H4 (cell line): ENCODE measurements around the gene SHC1. TPM values are rescaled to one million over a fixed set of nuclear protein-coding genes. Genes with fewer than 3 reads are reported as not detected.

Experiments
- DNase-seq: peaks from one replicate; pipeline ENCODE4 v3.0.0-alpha.2; 2015; ENCODE audit warnings: low spot score
- total RNA-seq: library from RNA; depleted of rRNA; stranded (reverse); fragments of >200 nt; shearing (Covaris generic); gene quantifications from 2 replicates; pipeline ENCODE4 v1.2.3, GENCODE V29; 2014; rRNA removed

SHC1 gene, protein sequence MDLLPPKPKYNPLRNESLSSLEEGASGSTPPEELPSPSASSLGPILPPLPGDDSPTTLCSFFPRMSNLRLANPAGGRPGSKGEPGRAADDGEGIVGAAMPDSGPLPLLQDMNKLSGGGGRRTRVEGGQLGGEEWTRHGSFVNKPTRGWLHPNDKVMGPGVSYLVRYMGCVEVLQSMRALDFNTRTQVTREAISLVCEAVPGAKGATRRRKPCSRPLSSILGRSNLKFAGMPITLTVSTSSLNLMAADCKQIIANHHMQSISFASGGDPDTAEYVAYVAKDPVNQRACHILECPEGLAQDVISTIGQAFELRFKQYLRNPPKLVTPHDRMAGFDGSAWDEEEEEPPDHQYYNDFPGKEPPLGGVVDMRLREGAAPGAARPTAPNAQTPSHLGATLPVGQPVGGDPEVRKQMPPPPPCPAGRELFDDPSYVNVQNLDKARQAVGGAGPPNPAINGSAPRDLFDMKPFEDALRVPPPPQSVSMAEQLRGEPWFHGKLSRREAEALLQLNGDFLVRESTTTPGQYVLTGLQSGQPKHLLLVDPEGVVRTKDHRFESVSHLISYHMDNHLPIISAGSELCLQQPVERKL
- 163 and 170 TPM in 2 replicates for total RNA-seq

DNA sequence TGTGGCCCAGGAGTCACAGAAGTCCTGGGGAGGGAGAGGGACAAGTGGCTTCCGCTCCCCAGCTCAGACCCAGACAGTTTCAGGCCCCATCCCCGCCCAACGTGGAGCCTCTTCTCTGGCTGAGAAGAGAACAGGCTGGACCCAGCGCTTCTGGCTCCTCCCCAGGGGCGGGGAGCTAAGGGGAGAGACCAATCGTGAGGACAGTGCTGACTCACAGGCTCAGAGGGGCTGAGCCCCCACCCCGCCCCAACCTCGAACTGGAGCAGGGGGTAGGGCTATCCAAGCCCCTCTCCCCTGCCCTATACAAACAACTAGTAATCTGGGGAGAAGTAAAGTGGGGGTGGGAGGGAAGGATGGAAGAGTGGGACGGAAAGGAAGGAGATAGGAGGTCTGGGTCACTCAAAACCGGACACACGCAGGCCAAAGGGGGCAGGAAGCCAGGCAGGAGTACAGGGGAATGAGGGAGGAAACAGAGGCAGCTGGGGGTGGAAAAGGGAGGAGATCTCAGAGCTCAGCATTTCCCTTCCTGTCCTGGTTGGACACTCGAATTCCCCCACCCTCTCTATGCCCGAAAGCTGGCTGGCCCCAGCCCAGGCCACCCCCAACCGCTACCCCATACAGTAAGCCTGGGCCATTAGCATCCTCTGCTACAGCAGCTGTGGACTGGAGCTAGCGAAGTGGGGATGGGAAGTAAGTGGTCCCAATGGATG lies at the start of gene SHC1:
SHC1 (minus strand) TSS at position 117 of the 710 bp plus-strand sequence. CDS start 221 bp downstream, outside the sequence.
- peak; percentile 94 for DNase-seq

DNA sequence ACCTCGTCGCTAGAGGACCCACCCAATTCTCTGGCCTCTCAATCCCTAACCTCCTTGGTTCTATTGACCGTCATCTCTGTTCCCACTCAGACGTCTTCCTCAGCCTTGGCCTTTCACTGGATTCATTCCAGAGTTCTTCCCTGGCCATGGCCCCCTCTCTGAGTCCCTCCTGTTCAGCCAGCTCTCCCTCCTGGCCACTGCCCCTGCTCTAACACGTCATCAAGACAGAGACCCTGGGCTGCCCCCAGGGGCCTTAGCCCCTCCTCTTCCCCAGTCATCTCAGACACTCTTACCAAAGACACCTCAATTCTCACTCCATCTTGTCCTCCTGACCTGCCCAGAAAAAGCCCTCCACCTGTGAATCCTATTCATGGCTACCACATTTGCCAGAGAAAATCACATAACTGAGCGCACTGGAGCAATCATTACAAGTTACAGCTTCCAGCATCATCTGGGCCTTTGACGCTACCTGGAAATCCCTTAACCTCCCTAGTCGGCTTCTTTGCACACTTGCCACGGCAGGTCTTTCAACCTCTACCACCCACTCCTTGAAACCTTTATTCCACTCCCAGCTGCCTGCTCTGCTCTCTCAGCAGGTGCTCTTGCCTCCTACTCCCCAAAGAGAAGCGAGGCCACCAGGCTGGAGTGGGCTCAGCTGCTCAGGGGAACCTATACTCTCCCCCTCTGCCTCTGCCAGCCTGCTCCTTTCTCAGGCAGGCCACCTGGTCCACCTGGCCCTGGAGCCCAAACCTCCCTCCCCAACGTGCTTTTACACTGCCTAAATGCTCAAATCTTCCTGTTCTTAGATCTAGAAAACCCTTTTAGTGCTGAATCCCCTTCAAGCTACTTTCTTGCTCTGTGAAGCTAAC lies 49.1 kb upstream of the SHC1 start:
- no peak for DNase-seq

DNA sequence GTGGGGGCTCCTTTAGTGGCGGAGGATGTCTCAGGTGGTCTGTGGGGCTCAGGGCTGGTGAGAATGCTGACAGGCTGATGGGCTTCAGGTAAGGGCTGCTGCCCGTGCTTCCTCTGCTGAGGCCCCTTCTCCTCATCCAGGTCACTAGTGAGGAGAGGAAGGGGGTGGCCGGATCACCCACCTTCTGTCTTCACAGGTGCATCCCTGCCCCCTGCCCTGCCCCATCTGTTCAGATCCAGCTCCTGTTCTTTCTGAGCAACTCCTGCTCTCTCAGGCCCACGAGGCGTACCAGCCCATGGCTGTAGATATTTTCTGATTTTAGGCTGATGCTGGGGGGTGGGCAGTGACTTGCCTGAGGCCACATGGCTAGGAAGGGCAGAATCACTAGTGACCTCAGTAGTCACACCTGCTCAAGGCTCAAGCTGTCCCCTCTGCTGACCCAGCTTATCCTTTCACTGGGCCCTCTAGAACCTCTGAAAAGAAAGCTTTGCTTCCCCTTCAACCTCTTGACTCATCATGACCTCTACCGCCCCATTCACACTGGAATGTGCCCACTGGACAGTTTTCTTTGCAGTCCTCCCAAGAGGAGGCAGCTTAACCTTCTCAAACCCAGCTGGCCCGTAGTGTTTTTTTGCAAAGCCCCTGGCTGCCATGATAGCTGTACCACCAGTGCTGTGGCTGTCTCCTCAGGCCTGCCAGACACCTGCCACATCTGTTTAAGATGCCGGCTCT lies 48.2 kb upstream of the SHC1 start:
- no peak for DNase-seq

DNA sequence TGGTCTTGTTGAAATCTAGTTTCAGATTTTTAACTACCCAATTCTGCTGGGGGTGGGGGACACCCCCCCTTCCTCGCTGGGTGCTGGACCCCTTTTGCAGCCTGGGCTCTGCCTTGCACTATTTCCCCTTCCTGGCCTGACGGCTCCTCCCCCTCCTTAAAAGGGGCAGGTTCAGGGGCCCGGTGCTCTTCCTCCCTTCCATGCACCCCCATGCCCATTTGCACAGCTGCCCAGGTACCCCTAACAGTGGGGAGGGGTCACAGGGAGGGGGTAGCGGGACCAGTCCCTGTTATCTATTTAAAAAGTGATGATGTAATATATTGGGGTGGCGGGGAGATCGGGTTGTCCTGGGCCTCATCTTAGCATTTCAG lies 47.4 kb upstream of the SHC1 start:
- no peak for DNase-seq

DNA sequence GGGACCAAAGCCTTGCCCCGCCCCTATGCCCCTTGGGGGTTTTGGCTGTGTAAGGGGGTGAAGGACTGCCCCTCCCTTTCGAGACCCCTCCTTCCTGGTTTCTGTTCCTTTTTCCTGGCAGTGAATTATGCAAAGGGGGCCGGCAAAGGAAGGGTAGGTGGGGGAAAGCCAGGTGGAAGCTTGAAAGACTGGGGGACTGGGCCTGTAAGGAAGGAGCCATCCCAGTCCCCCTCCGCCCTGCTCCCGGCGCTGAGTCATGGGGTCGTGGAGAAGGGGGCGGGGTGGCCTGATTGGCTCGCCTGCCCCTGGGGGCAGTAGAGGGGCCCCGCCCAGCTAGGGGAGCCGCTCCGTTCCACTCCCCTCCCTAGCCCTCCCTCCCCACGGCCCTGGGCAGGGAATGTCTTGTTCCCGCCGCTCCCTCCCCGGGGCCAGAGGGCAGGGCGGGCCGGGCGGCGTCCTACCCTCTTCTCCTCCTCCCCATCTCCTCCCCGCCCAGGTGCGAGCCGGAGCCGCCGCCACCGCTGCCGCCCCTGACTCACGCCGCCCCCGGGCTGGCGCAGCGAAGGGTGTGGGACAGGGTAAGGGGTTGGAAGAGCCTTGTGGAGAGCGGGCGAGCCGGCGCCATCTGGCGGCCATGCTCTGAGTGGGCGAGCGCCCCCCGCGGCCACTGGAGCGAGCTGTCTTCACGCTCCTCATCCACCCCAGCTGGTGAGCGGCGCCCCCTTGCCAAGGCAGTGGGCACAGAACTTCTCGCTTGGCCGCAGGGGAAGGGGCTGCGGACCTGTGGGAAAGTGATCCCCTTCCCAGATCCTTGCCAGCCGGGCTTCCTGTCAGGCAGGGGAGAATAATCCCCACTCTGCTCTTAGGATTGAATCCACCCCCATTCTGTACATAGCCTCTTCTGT lies 46.7 kb upstream of the SHC1 start:
- DNase-seq = peak; percentile 92

DNA sequence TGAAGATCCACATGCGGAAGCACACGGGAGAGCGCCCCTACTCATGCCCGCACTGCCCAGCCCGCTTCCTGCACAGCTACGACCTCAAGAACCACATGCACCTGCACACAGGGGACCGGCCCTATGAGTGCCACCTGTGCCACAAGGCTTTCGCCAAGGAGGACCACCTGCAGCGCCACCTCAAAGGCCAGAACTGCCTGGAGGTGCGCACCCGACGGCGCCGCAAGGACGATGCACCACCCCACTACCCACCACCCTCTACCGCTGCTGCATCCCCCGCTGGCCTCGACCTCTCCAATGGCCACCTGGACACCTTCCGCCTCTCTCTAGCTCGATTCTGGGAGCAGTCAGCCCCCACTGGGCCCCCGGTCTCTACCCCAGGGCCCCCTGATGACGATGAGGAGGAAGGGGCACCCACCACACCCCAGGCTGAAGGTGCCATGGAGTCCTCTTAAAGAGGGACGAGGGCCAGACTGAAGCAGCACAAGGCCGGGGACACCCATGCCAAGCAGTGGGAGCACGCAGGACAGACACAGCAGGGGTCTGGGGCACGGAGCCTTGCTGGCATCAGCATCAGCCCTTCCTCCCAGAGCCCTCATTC lies 45.8 kb upstream of the SHC1 start:
- DNase-seq = no peak

DNA sequence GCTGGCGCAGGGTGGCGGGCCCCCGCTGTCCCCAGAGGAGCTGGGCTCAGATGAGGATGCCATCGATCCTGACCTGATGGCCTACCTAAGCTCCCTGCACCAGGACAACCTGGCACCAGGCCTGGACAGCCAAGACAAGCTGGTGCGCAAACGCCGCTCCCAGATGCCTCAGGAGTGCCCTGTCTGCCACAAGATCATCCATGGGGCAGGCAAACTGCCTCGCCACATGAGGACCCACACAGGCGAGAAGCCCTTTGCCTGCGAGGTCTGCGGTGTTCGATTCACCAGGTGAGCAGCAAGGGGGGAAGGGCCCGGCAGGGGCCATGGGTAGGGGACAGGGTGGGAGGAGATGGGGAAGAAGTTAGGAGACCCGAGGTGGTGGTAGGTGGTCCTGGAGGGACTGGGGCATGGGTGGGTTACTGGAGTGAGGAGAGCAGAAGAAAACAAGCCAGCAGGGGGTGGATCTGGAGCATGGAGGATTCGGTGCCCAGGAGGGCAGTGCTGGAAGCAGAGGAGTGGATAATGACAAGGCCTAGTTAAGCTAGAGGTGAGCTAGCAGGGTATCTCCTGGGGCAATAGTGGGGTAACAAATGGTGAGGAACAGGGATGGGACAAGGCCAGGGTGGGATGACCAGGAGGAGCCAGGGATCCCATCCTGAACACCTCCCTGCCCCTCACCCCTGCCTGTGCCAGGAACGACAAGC lies 45.1 kb upstream of the SHC1 start:
- DNase-seq = no peak

DNA sequence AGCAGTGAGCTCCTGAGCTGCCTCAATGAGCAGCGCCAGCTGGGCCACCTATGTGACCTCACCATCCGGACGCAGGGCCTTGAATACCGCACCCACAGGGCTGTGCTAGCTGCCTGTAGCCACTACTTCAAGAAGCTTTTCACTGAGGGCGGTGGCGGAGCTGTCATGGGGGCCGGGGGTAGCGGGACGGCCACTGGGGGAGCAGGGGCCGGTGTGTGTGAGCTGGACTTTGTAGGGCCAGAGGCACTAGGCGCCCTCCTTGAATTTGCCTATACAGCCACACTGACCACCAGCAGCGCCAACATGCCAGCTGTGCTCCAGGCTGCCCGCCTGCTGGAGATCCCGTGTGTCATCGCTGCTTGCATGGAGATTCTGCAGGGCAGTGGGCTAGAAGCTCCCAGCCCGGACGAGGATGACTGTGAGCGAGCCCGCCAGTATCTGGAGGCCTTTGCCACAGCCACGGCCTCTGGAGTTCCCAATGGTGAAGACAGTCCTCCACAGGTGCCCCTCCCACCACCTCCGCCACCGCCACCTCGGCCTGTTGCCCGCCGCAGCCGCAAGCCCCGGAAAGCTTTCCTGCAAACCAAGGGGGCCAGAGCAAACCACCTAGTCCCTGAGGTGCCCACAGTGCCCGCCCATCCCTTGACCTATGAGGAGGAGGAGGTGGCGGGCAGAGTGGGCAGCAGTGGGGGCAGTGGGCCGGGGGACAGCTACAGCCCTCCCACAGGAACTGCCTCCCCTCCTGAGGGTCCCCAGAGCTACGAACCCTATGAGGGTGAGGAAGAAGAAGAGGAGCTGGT lies 44.4 kb upstream of the SHC1 start:
- no peak for DNase-seq

DNA sequence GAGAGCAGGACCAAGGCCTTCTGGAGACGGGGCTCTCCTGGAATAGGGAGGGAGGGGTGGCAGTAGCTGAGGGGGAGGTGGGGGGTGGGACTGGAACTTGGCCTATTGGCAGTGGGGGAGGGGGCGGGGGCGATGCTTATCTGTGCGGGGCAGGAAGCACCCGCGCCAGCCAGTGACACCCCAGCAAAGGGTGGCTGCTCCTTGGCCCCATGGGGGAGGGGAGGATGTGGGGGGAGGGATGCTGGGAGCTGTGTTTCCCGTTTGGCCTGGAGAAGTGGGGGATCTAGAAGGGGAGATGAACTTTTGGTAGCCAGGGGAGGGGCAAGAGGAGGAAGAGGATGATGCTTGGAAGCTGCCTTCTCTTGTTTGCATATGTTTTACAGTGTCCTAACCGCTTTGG lies 43.1 kb upstream of the SHC1 start:
- no peak for DNase-seq

DNA sequence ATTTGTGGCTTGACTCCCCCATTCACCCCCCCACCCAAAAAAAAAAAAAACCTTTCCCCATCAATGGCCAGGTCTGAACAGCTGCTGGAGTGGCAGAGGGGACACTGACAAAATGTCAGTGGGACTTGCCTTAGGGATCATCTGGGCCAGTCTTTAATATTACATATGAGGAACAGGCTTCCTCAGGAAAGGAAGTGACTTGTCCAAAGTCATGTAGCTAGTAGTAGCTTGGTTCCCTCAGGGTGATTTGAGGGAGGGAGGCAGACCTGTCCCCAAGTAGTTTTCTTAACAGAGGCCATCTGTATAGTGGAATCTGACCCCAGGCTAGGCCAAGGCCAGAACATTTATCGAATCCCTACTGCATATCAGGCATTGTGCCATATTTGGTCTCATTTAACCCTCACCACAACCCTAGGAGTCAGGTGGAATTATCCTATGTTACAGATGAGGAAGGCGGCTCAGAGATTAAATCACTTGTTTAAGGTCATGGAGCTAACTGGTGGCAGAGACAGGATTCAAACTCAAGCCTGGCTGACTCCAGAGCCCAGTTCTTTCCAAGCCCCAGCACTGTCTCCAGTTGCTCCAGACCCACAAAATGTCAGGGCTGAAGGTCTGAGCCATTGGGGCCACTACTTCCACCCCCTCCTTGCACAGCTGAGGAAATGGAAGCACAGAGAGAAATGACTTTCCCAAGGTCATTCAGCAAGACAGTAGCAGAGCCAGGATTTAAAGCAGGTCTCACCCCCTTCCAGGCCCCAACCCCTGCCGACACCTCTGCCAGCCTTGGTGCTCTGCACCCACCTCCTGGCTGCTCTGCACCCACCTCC lies 42.4 kb upstream of the SHC1 start:
- no peak for DNase-seq

DNA sequence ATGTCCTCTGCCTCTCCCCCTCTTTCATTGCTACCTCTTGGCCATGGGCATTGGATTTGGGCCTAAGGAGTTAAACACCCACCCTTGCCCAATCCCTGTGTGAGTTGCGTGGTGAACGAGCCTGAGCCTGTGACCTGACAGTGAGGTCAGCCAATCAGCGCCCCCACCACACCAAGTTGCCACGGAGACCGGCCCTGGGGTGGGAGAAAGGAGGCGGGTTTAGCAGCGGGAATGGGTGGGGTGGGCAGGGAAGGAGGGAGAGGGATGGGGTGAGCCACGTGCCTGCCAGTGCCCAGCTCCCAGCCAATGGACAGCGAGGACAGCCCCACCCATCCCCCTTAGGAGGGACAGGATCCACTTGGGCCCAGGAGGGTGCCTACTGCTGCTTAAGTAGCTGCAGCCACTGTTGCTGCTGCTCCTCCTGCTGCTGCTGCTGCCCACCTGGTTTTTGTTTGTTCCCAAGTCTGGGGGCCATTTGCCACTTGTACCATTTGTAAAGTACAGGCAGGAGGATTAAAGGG lies 41.5 kb upstream of the SHC1 start:
- DNase-seq = peak; percentile 32

DNA sequence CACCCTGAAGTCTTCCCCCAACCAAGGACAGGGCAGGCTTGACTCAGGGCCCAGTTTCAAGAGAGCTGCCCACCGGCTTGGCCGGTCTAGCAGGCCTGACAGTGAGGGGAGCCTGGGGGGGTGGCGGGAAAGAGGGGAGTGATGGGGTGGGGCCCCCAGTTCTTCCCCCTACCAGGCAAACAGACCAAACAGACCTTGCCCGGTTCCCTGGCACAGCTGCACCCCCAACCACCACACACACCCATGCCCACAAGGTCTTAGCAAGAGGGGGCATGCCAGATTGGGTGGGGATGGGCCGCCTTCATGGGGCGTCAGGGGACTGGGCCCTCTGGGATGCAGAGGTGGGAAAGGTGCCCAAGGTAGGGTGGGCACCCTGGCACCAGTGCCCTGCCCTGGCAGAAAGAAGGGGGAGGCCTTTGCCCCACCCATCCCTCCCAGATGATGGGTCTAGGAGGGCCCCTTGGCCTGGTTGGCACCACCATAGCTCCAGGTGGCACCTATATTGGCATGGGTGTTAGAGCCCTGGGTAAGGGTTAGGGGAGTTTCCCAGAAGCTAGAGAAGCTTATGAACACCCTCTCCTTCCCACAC lies 41.0 kb upstream of the SHC1 start:
- no peak for DNase-seq

DNA sequence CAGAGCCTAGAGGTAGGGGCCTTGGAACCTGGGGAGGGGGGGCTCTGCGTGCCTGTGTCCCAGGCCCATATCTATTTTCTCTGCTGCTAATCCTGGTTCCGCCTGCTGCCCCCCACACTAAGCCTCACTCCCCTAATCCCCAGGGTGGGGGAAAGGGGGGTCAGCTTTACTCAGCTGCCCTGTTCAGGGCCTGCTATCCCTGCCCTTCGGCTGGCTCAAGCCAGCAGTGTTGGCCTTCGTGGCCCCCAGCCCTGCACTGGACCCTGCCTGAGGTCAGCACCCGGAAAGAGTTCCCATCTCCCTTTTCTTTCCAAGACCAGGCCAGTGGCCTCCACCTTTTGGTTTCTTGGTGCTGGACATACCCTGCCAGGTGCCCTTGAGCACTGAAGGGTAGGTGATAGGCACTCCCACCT lies 40.5 kb upstream of the SHC1 start:
- DNase-seq = no peak

DNA sequence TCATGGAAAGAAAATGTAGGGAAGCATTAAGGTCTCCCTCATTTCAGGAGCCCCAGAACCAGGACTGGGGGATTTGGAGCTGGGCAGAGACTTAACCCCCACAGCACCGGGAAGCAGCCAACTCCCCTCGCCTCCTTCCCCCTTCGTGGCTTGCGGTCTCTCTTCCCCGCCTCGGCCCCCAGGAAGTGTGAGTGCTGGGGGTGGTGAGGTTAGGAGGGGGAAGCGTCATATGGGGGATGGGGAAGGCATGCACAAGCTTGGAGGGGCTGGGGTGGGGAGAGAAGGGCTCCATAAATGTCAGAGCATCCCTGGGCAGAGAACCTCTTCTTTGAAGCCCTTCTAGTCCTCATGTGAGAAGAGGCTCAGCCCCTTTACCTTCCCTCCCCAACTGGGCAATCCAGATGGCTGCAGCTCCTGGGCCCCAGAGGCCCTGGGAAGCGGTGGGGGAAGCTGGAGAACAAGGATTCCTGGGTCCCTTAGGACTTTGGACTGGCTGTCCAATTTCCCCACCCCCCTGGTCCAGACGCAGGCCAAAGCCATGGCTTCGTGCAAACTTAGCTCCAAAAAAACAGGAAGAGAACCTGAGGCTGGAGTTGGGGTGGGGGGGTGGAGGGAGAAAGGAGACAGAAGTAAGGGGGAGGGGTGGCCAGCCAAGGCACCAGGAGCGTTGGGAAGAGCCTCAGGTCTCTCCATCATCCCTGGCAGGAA lies 39.8 kb upstream of the SHC1 start:
- no peak for DNase-seq

DNA sequence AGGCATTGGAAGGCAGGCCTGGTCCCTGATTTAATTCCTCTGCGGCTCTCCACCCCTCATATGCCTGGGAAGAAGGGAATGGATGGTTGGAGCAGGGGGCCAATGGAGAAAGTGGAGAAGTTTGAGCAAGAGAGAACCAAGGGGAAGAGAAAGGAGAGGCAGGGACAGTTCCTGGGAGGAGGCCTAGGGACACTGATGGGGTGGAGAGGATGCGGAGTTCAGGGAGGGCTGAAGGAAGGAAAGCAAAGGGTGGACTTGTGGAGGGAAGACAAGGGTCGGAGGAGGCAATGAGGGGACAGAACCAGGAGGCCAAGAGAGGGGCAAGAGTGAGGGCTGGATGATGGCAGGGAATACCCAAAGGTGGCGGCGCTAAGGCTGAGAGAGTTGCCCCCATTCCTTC lies 39.2 kb upstream of the SHC1 start:
- no peak for DNase-seq

DNA sequence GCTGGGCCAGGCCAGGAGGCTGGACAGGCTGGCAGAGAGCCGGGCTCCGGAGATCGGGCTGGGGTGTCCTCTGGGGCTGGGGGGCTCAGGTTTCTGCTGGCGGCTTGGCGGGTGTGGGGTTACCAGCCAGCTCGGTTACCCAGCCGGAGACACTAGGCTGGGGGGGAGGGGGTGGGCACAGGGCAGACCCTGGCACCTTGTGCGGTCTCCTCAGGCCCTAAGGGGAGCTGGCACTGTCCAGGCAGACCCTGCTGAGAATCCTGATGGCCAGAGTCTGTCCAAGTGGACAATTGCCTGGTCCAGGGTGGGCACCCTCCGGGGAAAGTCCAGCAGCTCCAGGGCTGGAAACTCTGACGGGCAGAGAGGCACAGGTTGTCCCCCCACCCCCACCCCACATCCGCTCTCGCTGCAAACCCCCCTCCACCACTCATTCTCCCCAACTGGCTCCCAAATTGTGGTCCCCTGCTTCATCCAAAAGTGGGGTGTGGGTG lies 38.7 kb upstream of the SHC1 start:
- no peak for DNase-seq
